ENCODE results near the gene C2orf76. TPM values are rescaled to one million over a fixed set of nuclear protein-coding genes. Genes with fewer than 3 reads are reported as not detected.

C2orf76 gene
- total and polyA plus RNA-seq, 2 donors = 20.2 to 25.3 TPM

DNA sequence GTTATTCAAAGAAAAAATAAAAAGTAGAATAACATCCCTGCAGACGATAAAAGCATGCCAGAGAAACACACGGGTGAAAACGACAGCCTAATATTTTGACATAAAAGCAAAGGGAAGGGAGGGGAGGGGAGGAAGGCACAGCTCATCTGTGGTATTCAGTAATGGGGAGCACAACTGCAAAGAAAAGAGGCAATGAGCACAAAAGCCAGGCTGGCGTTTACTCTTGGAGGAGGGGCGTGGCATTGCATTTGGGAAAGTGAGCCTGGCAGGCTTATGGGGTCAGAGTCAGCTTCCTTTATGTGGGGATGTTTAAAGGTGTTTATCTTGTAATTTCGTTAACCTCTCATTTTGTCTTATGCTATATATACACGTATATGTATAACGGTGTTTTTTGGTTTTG lies 89.8 kb downstream of the C2orf76 start:
- H3K4me1 ChIP-seq (ENCODE audit: insufficient read depth) = no peaks in the 10 kb centered on the region
- no peak overlapping the region for H3K4me3 ChIP-seq (ENCODE audit: low read depth, low read length)
- WGBS = 55% methylated on average over 8 of the region's 8 CpGs

DNA sequence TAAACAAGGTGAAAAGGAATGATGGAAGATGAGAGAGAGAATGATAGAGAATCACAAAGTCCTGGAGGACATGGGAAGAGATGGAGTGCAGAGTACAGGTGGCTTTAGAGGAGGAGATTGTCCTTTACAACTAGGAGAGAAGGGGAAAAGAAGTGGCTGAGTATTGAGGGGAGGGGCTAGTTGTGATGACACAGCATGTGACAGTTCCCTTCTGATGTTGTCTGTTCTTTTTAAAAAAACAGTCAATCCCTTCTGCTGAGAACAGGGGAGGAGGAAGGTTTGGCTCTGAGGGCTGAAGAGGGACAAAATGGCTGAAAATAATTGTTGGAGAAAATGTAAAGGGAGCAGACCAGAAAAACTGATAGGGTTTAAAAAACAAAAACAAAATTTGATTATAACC lies 99.0 kb downstream of the C2orf76 start:
- Histone ChIP-seq H3K4me3 (ENCODE audit: low read depth, low read length) (no peak overlapping the region), H3K36me3 (ENCODE audit: insufficient read depth) (no peaks in the 10 kb centered on the region)

More for the DNA sequence above, 89.8 kb downstream of the C2orf76 start:
- H3K27ac ChIP-seq (ENCODE audit: low read depth) = no peak overlapping the region
- DNase-seq (ENCODE audit: extremely low spot score) = no peak
- no peaks in the 10 kb centered on the region for H3K36me3 ChIP-seq (ENCODE audit: insufficient read depth)

GRCh38 chr2:119266091-119266589 lies 100.5 kb downstream of the C2orf76 start:
- Histone ChIP-seq H3K36me3 (ENCODE audit: insufficient read depth) (no peaks in the 10 kb centered on the region), H3K27ac (ENCODE audit: low read depth) (no peak overlapping the region), H3K4me1 (ENCODE audit: insufficient read depth) (no peaks in the 10 kb centered on the region), H3K4me3 (ENCODE audit: low read depth, low read length) (no peak overlapping the region)
- 92% methylated on average over 8 of the region's 8 CpGs for WGBS
- DNase-seq (ENCODE audit: extremely low spot score) = no peak

More for the DNA sequence above, 99.0 kb downstream of the C2orf76 start:
- DNase-seq (ENCODE audit: extremely low spot score) = no peak
- H3K4me1 ChIP-seq (ENCODE audit: insufficient read depth) = no peaks in the 10 kb centered on the region
- no peak overlapping the region for H3K27ac ChIP-seq (ENCODE audit: low read depth)

DNA sequence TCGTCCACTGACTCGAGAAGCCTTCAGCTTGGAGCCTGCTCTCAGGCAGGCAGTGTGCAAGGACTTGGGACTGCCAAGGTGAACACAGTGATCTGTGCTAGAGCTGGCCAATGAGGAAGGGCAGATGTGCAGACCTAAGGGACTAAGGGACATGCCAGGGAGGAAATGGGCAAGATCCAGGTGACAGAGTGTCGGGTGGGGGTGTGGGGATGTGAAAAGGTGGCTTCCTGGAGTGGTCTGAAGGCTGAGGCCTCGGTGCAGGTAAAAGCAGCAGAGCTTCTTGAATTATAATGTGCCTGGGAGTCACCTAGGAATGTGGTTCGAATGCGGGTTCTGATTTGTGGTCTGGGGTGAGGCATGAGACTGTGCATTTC lies 101.0 kb downstream of the C2orf76 start:
- no peak overlapping the region for H3K4me3 ChIP-seq (ENCODE audit: low read depth, low read length)

GRCh38 chr2:119264781-119265692 lies 101.6 kb downstream of the C2orf76 start:
- no peak overlapping the region for H3K4me3 ChIP-seq (ENCODE audit: low read depth, low read length)
- 61% methylated on average over 13 of the region's 13 CpGs for WGBS
- no peak overlapping the region for H3K27ac ChIP-seq (ENCODE audit: low read depth)
- H3K4me1 ChIP-seq (ENCODE audit: insufficient read depth) = no peaks in the 10 kb centered on the region
- no peak for DNase-seq (ENCODE audit: extremely low spot score)
- H3K36me3 ChIP-seq (ENCODE audit: insufficient read depth) = no peaks in the 10 kb centered on the region

More for the DNA sequence above, 101.0 kb downstream of the C2orf76 start:
- H3K36me3 ChIP-seq (ENCODE audit: insufficient read depth) = no peaks in the 10 kb centered on the region
- 91% methylated on average over 6 of the region's 6 CpGs for WGBS
- no peak overlapping the region for H3K27ac ChIP-seq (ENCODE audit: low read depth)
- H3K4me1 ChIP-seq (ENCODE audit: insufficient read depth) = no peaks in the 10 kb centered on the region
- DNase-seq (ENCODE audit: extremely low spot score) = no peak

- no peak overlapping the region for H3K4me3 ChIP-seq (ENCODE audit: low read depth, low read length)
- 71% methylated on average over 5 of the region's 5 CpGs for WGBS
- DNase-seq (ENCODE audit: extremely low spot score) = no peak
- H3K4me1 ChIP-seq (ENCODE audit: insufficient read depth) = no peaks in the 10 kb centered on the region
- no peak overlapping the region for H3K27ac ChIP-seq (ENCODE audit: low read depth)
- H3K36me3 ChIP-seq (ENCODE audit: insufficient read depth) = no peaks in the 10 kb centered on the region
Measured at GRCh38 chr2:119263656-119264055, 103.0 kb downstream of the C2orf76 start.

DNA sequence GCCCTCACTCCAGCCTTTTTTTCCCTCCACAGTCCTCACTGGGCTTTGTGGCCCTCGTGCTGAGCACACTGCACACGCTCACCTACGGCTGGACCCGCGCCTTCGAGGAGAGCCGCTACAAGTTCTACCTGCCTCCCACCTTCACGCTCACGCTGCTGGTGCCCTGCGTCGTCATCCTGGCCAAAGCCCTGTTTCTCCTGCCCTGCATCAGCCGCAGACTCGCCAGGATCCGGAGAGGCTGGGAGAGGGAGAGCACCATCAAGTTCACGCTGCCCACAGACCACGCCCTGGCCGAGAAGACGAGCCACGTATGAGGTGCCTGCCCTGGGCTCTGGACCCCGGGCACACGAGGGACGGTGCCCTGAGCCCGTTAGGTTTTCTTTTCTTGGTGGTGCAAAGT lies 103.6 kb downstream of the C2orf76 start:
- Histone ChIP-seq H3K4me1 (ENCODE audit: insufficient read depth) (no peaks in the 10 kb centered on the region), H3K36me3 (ENCODE audit: insufficient read depth) (no peaks in the 10 kb centered on the region), H3K27ac (ENCODE audit: low read depth) (no peak overlapping the region), H3K4me3 (ENCODE audit: low read depth, low read length) (no peak overlapping the region)
- WGBS = 94% methylated on average over 23 of the region's 23 CpGs
- no peak for DNase-seq (ENCODE audit: extremely low spot score)

DNA sequence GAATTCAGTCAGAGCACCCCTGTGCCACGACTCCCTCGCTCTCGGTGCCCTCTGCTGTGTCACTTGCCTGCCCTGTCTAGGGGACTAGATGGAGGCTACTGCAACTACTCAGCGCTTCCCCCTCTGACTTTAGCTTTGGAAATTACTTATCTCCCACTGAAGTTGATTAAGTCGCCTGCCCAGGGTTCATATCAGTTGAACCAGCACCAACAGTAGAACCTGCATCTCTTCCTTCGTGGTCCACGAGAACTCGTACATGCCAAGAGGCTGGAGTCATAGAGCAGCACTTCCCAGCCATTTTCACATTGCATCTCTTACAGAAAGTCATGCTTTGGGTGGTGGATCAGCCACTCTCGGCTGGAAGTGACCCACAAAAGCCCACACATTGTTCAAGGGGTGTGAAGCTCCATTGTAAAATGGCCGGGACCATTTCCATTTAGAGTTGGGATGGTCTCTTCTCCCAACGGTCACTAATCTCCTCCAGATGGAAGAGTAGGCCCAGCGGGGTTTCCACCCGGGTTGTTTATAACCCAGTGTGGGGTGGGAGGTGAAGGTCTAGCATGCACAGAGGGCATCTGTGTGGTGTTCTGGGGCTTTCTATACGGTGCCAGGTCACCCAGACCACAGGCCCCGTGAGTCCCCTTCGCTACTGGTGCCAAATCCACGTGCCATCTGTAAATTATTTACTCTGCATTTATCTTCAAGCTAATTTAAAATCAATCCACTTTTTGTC lies 105.0 kb downstream of the C2orf76 start:
- no peak for DNase-seq (ENCODE audit: extremely low spot score)
- Histone ChIP-seq H3K27ac (ENCODE audit: low read depth) (no peak overlapping the region), H3K4me1 (ENCODE audit: insufficient read depth) (no peaks in the 10 kb centered on the region), H3K4me3 (ENCODE audit: low read depth, low read length) (no peak overlapping the region), H3K36me3 (ENCODE audit: insufficient read depth) (no peaks in the 10 kb centered on the region)
- WGBS = 92% methylated on average over 17 of the region's 17 CpGs

- 61% methylated on average over 11 of the region's 11 CpGs for WGBS
- H3K4me1 ChIP-seq (ENCODE audit: insufficient read depth) = no peaks in the 10 kb centered on the region
- no peak overlapping the region for H3K27ac ChIP-seq (ENCODE audit: low read depth)
- H3K36me3 ChIP-seq (ENCODE audit: insufficient read depth) = no peaks in the 10 kb centered on the region
- H3K4me3 ChIP-seq (ENCODE audit: low read depth, low read length) = no peak overlapping the region
- no peak for DNase-seq (ENCODE audit: extremely low spot score)
Measured at GRCh38 chr2:119260646-119261492, 105.8 kb downstream of the C2orf76 start.

- H3K36me3 ChIP-seq (ENCODE audit: insufficient read depth) = no peaks in the 10 kb centered on the region
Measured at GRCh38 chr2:119259296-119259860, 107.3 kb downstream of the C2orf76 start.

GRCh38 chr2:119257198-119257597 lies 109.4 kb downstream of the C2orf76 start:
- no peaks in the 10 kb centered on the region for H3K36me3 ChIP-seq (ENCODE audit: insufficient read depth)
- H3K4me1 ChIP-seq (ENCODE audit: insufficient read depth) = no peaks in the 10 kb centered on the region
- H3K27ac ChIP-seq (ENCODE audit: low read depth) = no peak overlapping the region
- 91% methylated on average over 9 of the region's 9 CpGs for WGBS
- no peak overlapping the region for H3K4me3 ChIP-seq (ENCODE audit: low read depth, low read length)
- no peak for DNase-seq (ENCODE audit: extremely low spot score)

More at GRCh38 chr2:119259296-119259860, 107.3 kb downstream of the C2orf76 start:
- H3K4me3 ChIP-seq (ENCODE audit: low read depth, low read length) = no peak overlapping the region
- no peak overlapping the region for H3K27ac ChIP-seq (ENCODE audit: low read depth)
- H3K4me1 ChIP-seq (ENCODE audit: insufficient read depth) = no peaks in the 10 kb centered on the region
- WGBS = 87% methylated on average over 5 of the region's 5 CpGs
- DNase-seq (ENCODE audit: extremely low spot score) = no peak

- H3K27ac ChIP-seq (ENCODE audit: low read depth) = no peak overlapping the region
- WGBS = 90% methylated on average over 2 of the region's 2 CpGs
- H3K4me1 ChIP-seq (ENCODE audit: insufficient read depth) = no peaks in the 10 kb centered on the region
- no peak overlapping the region for H3K4me3 ChIP-seq (ENCODE audit: low read depth, low read length)
- DNase-seq (ENCODE audit: extremely low spot score) = no peak
- H3K36me3 ChIP-seq (ENCODE audit: insufficient read depth) = no peaks in the 10 kb centered on the region
Measured at GRCh38 chr2:119256582-119256921, 110.1 kb downstream of the C2orf76 start.

Data from urinary bladder (tissue), 4 donors.